ENCODE results near the gene CSPG4.
"Not testable (repeated sequence)": the region's sequence is repeated elsewhere in the genome, so short reads cannot be mapped to it uniquely, and the experiment has no call there.

CSPG4 gene

GRCh38 chr15:75703440-75704262, 9.0 kb downstream of the CSPG4 start:
- DNase-seq (ENCODE audit: low spot score): not testable (repeated sequence)

- no peak for DNase-seq (ENCODE audit: low spot score)
These were observed 10.2 kb downstream of the CSPG4 start for GRCh38 chr15:75702436-75702835.

GRCh38 chr15:75701071-75702003, 11.3 kb downstream of the CSPG4 start:
- not testable (repeated sequence) for DNase-seq (ENCODE audit: low spot score)

GRCh38 chr15:75699961-75700874, 12.4 kb downstream of the CSPG4 start:
- DNase-seq (ENCODE audit: low spot score): peak; percentile 70

GRCh38 chr15:75699517-75699916, 13.1 kb downstream of the CSPG4 start:
- not testable (repeated sequence) for DNase-seq (ENCODE audit: low spot score)

- DNase-seq (ENCODE audit: low spot score): not testable (repeated sequence)
These were observed 14.5 kb downstream of the CSPG4 start for GRCh38 chr15:75697974-75698747.

GRCh38 chr15:75697523-75697922, 15.1 kb downstream of the CSPG4 start:
- peak; percentile 64 for DNase-seq (ENCODE audit: low spot score)

- DNase-seq (ENCODE audit: low spot score): no peak
These were observed 15.8 kb downstream of the CSPG4 start for GRCh38 chr15:75696854-75697259.

- no peak for DNase-seq (ENCODE audit: low spot score)
These were observed 16.3 kb downstream of the CSPG4 start for GRCh38 chr15:75696311-75696720.

- no peak for DNase-seq (ENCODE audit: low spot score)
These were observed 16.9 kb downstream of the CSPG4 start for GRCh38 chr15:75695634-75696310.

GRCh38 chr15:75695220-75695619, 17.4 kb downstream of the CSPG4 start:
- DNase-seq (ENCODE audit: low spot score): no peak

GRCh38 chr15:75694241-75695182, 18.1 kb downstream of the CSPG4 start:
- DNase-seq (ENCODE audit: low spot score): peak; percentile 96

GRCh38 chr15:75693501-75694240, 19.0 kb downstream of the CSPG4 start:
- DNase-seq (ENCODE audit: low spot score): peak; percentile 83

- DNase-seq (ENCODE audit: low spot score): not testable (repeated sequence)
These were observed 19.6 kb downstream of the CSPG4 start for GRCh38 chr15:75693028-75693427.

- not testable (repeated sequence) for DNase-seq (ENCODE audit: low spot score)
These were observed 20.3 kb downstream of the CSPG4 start for GRCh38 chr15:75692311-75692710.

GRCh38 chr15:75689429-75689828, 23.2 kb downstream of the CSPG4 start:
- DNase-seq (ENCODE audit: low spot score): not testable (repeated sequence)

GRCh38 chr15:75688831-75689230, 23.8 kb downstream of the CSPG4 start:
- DNase-seq (ENCODE audit: low spot score): no peak

- DNase-seq (ENCODE audit: low spot score): no peak
These were observed 24.4 kb downstream of the CSPG4 start for GRCh38 chr15:75688278-75688557.
